GM19099 (cell line): ENCODE results near the gene RALGAPA1.
A peak's percentile ranks its signal among the peaks of the same experiment; 100 is the strongest.

Source experiments
- POLR2A ChIP-seq: IDR thresholded peaks from 3 replicates; pipeline ENCODE4 v1.6.1; 2011; ENCODE audit warnings: low read depth; ENCODE audit not compliant: insufficient read length; ENCODE audit errors: extremely low read depth

RALGAPA1 gene

DNA sequence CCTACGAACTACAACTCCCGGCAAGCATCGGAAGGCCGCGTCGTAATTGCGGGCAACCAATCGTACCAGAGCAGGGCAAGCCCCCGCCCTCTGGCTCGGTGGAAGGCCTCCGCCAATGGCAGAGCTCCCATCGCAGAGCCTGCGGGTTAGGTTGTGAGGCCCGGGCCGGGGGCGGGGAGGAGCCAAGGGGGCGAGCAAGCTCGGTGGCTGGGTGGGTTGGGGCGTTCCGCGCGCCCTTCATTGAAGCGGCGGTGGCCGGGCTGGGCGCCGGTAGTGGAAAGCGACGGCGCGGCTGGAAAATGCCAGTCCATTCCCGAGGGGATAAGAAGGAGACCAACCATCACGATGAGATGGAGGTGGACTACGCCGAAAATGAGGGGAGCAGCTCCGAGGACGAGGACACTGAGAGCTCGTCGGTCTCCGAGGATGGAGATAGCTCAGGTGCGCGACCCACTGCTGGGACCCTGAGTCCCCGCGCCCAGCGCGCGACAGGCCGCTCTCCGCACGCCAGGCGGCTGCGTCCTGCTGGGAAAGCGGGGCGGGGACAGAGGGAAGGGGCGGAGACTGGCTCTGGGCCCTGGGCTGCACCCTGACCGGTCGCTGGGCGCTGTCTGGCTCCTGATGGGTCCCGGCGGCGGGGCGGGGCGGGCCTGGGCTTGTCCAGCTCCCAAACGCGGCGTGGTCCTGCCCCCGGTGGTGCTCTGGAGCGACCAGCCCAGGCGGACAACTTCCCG lies 17.3 kb upstream of the RALGAPA1 start, which contains the start of gene BRMS1L:
BRMS1L (plus strand) TSS at position 121 of the 734 bp plus-strand sequence; CDS start at position 300, 179 bp downstream.
- peak; percentile 94 for TF ChIP-seq POLR2A

DNA sequence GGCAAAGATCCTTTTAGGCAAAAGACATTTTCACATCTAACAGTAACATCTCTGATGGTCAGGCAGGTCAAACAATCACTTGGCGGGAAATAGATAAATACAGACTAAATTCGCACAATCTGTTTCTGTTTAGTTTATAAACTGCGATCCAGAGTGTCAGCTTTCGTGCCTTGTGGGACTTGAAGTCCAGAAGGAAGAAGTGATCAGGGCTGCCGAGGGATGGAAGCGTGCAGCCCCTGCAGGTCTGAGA lies 16.8 kb upstream of the RALGAPA1 start:
- no peak for TF ChIP-seq POLR2A

DNA sequence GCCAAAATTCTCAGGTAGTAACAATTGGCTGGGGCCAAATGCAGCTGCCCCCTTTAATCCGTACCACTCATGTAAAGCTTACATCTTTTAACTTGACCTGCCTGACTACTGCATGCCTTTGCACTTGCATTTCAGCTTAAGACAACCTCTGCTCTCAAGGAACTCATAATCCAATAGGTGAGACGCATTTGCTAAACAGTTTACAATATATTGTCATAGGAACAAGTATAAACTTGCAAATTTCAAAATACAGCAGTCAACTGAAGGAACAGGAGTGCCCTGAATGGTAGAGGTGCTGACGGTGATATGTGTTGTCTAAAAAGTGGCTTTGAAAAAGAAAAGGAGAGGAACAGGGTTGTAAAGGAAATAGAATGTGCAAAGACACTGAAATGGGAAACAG lies 13.4 kb upstream of the RALGAPA1 start:
- no peak for TF ChIP-seq POLR2A

DNA sequence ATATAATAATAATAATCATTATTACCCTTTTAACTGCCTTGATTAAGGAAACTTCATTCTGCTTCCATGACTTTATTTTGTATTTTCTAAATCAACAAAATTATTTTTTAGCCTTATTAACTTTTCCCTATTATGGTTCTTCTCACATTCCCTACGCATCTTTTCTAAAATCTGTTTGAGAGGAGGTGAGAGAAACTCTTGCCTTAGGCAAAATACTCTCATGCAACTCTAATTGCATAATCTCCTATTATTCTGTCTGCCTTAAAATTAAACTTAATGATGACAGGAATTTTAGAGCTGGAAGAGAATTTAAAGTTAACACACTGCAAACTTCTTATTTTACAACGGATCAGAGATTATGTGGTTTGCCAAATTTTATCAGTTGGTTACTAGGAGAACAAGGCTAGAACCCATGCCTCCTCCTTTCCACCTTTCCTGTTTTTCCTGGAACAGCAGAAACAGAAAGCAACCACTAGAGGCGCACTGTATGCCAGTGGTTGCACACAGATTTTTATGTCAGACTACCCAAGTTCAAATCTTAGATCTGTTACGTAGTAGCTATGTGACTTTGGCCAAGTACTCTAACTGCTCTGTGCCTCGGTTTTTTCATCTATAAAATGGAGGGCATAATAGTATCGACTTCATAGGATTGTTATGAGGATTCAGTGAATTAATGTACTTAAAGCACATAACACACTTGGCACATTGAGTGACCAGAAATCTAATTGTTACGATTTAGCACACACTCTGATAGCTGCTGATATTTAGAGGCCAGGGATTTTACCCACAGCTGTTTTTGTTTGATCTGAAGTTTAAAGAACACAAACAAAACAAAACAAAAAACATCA lies 12.7 kb upstream of the RALGAPA1 start:
- TF ChIP-seq POLR2A: no peak

DNA sequence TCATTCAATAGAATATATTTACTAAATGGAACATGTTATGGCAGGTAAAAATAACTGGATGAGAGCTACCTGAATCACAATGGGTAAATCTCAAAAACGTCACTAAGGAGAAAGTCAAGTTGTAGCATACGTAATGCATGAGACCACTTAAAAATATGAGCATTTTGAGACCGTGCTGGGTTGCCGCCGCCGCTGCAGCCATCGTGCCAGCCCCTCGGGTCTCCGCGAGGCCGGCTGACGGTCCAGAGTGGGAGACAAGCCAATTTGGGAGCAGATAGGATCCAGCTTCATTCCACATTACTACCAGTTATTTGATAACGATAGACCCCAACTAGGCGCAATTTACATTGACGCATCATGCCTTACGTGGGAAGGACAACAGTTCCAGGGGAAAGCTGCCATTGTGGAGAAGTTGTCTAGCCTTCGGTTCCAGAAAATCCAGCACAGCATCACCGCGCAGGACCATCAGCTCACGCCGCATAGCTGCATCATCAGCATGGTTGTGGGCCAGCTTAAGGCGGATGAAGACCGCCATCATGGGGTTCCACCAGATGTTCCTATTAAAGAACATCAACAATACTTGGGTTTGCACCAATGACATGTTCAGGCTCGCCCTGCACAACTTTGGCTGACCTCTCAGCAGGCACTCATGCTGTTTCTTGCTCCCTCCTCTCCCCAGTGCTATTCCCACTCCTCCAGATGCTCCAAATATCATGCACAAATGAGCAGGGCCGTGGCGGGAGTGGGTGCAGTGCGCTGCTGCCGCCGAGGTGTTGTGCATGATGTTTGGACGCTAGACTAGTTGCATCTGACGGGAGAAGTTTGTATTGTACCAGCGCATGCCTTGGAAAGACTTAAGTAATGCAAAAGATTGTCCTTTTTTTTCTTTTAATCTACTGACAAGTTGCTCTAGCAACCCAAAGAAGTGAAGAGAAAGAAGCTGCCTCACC lies 10.8 kb upstream of the RALGAPA1 start:
- TF ChIP-seq POLR2A: no peak

DNA sequence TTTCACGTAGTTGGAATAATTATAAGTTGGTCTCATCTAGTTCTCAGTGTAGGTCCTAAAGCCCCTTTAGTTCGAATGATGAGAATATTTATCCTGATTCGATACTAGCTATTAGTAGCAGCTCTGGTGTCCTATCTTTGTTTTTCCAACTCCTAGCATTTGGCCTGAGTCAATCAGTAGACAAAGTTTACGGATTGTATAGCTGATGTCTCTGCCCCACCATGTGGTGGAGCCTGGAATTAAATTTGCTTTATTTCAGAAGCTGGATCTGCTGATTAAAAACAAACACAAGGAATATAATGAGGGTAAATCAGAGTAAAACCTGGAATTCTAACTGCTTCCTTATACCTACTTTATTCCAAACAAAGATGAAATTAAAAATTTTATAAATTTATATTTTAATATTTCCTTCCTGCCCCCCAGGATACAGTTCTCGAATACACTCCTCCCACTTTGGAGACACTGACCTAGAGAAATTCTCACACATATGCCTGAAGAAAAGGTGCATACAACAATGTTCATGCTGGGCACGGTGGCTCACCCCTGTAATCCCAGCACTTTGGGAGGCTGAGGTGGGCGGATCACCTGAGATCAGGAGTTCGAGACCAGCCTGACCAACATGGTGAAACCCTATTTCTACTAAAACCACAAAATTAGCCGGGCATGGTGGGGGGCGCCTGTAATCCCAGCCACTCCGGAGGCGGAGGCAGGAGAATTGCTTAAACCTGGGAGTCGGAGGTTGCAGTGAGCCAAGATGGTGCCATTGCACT lies 9.4 kb upstream of the RALGAPA1 start:
- TF ChIP-seq POLR2A: no peak

DNA sequence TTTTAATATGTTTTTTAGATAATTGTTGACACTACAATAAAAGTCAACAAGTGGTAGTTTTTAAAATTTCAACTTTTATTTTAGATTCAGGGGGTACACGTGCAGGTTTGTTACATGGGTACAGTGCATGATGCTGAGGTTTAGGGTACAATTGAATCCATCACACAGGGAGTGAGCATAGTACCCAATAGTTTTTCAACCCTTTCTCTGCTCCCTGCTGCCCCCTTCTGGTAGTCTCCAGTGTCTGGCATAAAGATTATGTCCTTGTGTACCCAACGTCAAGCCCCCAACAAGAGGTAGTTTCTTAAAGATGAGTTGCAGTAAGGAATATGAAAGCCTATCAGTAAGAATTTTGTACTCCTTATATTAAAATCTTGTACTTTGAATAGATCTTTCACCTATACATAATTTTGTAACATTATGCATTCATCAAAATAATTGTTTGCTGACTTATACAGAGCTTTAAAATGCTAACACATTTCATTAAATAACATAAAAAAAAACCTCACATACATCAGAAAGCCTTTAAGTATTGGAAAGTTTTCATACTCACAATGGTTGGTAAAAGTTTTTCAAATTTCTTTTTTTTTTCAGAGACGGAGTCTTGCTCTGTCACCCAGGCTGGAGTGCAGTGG lies 5.4 kb upstream of the RALGAPA1 start:
- TF ChIP-seq POLR2A: no peak

DNA sequence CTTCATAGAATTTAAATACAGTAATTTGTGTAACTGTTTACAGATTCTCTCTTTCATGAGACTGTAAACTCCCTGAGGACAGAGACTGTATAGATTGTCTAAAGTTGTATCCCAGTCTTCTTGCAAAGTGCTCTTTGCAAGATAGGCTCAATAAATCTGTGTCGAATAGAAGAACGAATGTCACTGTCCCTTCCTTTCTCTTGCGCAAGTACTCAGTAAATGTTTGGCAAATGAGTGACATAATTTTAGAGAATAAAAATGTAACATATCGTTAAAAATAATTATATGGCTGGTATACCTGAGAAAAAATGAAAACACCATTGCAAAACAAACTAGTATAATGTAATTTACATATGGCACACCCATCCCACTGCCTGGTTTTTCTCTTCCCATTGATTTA lies 1.9 kb upstream of the RALGAPA1 start:
- TF ChIP-seq POLR2A: no peak

DNA sequence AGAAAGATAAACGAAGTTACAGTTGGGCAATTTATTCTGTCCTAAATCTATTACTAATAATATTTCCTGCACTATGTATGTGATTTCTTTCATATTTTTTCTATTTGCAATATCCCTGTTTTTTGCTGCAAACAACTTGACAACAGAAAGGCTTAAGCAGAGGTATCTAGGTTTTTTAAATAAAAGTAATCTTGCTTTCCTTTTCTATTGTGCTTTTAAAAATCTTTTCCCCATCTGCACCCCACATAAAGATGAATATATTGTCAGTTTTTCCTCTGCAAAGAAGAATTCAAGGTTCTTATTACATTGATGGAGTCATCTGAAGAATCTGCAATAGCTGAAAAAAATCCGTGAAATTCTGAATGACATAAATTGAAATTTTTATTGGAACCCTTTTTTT lies 502 bp upstream of the RALGAPA1 start:
- no peak for TF ChIP-seq POLR2A

DNA sequence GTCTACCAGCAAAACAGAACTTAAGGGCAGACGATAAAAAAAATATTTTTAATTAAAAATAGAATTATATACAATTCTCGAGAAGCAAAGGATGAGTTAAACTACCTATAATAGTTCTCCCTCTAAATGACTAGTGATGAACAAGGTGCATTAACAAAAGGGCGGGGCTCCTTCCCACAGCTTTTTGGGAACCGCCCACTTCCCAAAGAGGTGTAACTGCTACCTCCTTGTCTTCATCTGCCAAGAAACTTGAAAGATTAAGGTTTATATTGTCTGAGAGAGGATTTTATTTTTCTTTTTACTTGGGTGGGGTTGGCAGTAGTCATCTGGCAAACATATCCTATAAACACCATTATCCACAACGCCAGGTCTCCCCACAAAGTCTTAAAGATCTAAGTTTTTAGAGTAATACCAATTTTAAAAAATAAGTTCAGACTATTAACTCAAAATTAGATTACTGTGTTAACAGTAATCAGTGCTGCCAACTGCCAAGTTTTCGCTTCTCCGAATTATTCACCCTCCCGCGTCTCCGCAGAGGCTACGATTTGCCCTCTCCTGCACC lies 938 bp downstream of the RALGAPA1 start:
- no peak for TF ChIP-seq POLR2A

DNA sequence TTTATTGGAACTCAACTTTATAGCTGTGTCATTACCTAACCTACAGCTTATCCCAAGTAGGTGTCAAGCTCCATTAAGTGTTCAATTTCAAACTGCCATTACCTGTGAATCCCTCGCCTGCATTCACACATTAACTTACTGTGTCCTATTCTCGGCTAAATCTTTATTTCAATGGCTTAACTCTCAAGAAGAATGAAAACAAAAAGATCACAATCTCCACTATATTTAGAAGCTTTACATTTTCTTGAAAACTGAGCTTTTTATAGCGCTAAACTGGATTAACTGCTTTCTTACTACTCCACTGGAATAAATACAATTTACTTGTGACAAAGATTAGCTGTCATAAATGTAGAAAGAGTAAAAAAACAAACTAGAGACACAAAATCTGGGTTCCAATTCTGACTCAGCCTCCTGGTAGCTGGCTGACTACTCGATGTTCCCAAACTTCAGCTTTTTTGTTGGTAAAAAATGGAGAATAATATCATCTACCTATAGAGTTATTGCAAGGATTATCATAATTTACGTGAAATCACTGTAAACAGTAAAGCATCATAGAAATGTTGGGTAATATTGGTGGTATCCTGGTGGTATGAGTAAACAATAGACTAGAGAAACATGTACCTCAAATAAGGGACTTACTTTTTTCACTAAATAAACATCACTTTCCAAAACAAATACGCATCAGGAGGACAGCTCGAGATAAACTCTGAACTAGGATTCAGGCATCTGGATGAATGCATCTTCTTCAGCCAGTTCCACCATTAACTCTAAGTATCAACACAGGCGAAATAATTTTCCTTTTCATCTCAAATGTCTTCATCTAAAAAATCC lies 1.7 kb downstream of the RALGAPA1 start:
- TF ChIP-seq POLR2A: no peak

DNA sequence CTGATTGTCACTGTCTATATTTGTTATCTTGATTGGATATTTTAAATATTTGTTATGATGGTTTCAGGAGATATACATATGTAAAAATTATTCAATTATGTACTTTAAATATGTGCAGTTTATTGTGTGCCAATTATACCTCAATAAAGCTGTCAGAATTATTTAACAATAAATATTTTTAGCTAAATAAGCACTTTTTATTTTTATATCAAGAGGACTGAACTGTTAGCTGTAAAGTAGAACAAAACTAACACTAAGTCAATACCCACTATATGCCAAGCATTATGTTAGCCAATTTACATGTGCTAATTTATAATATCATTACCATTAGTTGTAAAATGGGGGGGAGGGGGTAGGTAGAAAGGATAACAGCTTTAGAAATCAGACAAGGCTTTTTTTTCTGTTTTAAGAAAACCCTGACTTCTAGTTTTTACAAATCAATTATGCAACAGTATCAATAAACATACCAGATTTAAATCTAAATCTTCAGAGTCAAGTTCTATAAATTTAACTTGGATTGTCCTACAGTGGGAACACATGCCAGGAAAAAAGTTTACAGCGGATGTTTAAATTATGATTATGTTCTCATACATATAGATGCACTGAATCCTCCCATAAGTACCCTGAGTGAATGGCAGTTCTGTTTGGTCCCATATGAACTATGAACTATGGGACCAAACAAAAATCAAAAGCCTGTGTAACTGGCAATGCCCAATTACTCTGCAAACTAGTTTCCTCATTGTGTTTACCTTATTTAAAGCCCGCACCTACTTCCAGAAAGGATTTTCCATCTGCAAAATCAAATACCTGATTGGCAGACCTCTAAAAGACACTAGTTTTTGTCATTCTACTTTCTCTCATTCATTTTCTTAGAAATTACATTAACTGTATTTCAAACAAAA lies 2.8 kb downstream of the RALGAPA1 start:
- TF ChIP-seq POLR2A: no peak
